ENCODE measurements around the gene CAMTA1.

Gene CAMTA1

GRCh38 chr1:7517611-7518330 is 732.5 kb downstream of the CAMTA1 start:
- no peak for DNase-seq (ENCODE audit: low spot score)

GRCh38 chr1:7518411-7518810 is 733.2 kb downstream of the CAMTA1 start:
- DNase-seq (ENCODE audit: low spot score), result no peak

GRCh38 chr1:7519181-7519860 is 734.1 kb downstream of the CAMTA1 start:
- DNase-seq (ENCODE audit: low spot score), result no peak

GRCh38 chr1:7519861-7520395 is 734.7 kb downstream of the CAMTA1 start:
- no peak for DNase-seq (ENCODE audit: low spot score)

- no peak for DNase-seq (ENCODE audit: low spot score)
Observed at GRCh38 chr1:7520496-7520895, 735.2 kb downstream of the CAMTA1 start.

- no peak for DNase-seq (ENCODE audit: low spot score)
Observed at GRCh38 chr1:7524341-7525337, 739.4 kb downstream of the CAMTA1 start.

GRCh38 chr1:7525338-7526063 is 740.2 kb downstream of the CAMTA1 start:
- no peak for DNase-seq (ENCODE audit: low spot score)

GRCh38 chr1:7526196-7526866 is 741.1 kb downstream of the CAMTA1 start:
- DNase-seq (ENCODE audit: low spot score), result no peak

GRCh38 chr1:7526867-7527732 is 741.8 kb downstream of the CAMTA1 start:
- no peak for DNase-seq (ENCODE audit: low spot score)

- no peak for DNase-seq (ENCODE audit: low spot score)
Observed at GRCh38 chr1:7527733-7528045, 742.4 kb downstream of the CAMTA1 start.

- DNase-seq (ENCODE audit: low spot score), result no peak
Observed at GRCh38 chr1:7528386-7529198, 743.3 kb downstream of the CAMTA1 start.

- no peak for DNase-seq (ENCODE audit: low spot score)
Observed at GRCh38 chr1:7529917-7530316, 744.7 kb downstream of the CAMTA1 start.

- no peak for DNase-seq (ENCODE audit: low spot score)
Observed at GRCh38 chr1:7531562-7532340, 746.5 kb downstream of the CAMTA1 start.

- DNase-seq (ENCODE audit: low spot score), result no peak
Observed at GRCh38 chr1:7533006-7533405, 747.8 kb downstream of the CAMTA1 start.

- no peak for DNase-seq (ENCODE audit: low spot score)
Observed at GRCh38 chr1:7534061-7534825, 749.0 kb downstream of the CAMTA1 start.

GRCh38 chr1:7535016-7535415 is 749.8 kb downstream of the CAMTA1 start:
- no peak for DNase-seq (ENCODE audit: low spot score)

All from Ammon's horn (tissue), 1 donor.